HepG2 (cell line): ENCODE measurements around the gene S100A13. TPM values are rescaled to one million over a fixed set of nuclear protein-coding genes. Genes with fewer than 3 reads are reported as not detected.

Experiments used
- CREBL2 ChIP-seq: sonication (generic); formaldehyde crosslinking; IDR thresholded peaks from 2 replicates; pipeline ENCODE4 v1.8.1; 2023; ENCODE audit warnings: missing genetic modification reagents, mild to moderate bottlenecking, borderline replicate concordance
- HBP1 ChIP-seq: IDR thresholded peaks from 2 replicates; pipeline ENCODE4 v1.6.1; 2016; ENCODE audit warnings: low read depth, control low read depth
- HOXA9 ChIP-seq: sonication (generic); formaldehyde crosslinking; IDR thresholded peaks from 2 replicates; pipeline ENCODE4 v1.8.1; 2022; ENCODE audit warnings: missing genetic modification reagents, mild to moderate bottlenecking, moderate library complexity, borderline replicate concordance
- KDM2A ChIP-seq: sonication (generic); formaldehyde crosslinking; IDR thresholded peaks from 2 replicates; pipeline ENCODE4 v1.4.0; 2020; ENCODE audit warnings: low read depth, missing genetic modification reagents, borderline replicate concordance
- MED1 ChIP-seq: sonication (generic); formaldehyde crosslinking; IDR thresholded peaks from 2 replicates; pipeline ENCODE4 v1.4.0; 2020; ENCODE audit warnings: missing genetic modification reagents
- NR2F2 ChIP-seq: IDR thresholded peaks from 2 replicates; pipeline ENCODE4 v1.6.1; 2012; ENCODE audit warnings: low read depth, inconsistent platforms, borderline replicate concordance
- PAWR ChIP-seq: sonication (generic); formaldehyde crosslinking; IDR thresholded peaks from 2 replicates; pipeline ENCODE4 v1.4.0; 2020; ENCODE audit warnings: missing genetic modification reagents, mild to moderate bottlenecking, borderline replicate concordance
- RORA ChIP-seq: sonication (generic); formaldehyde crosslinking; IDR thresholded peaks from 2 replicates; pipeline ENCODE4 v1.5.0; 2020; ENCODE audit warnings: mild to moderate bottlenecking, missing genetic modification reagents, moderate library complexity
- SMAD1 ChIP-seq: sonication (generic); formaldehyde crosslinking; IDR thresholded peaks from 2 replicates; pipeline ENCODE4 v1.4.0; 2020; ENCODE audit warnings: missing genetic modification reagents, low read depth, mild to moderate bottlenecking, borderline replicate concordance
- ZMAT5 ChIP-seq: sonication (generic); formaldehyde crosslinking; IDR thresholded peaks from 2 replicates; pipeline ENCODE4 v1.5.0; 2020; ENCODE audit warnings: mild to moderate bottlenecking, low read depth, missing genetic modification reagents, borderline replicate concordance
- ZNF34 ChIP-seq: sonication (generic); formaldehyde crosslinking; IDR thresholded peaks from 2 replicates; pipeline ENCODE4 v1.4.0; 2020; ENCODE audit warnings: mild to moderate bottlenecking, missing genetic modification reagents, borderline replicate concordance
- ZNF414 ChIP-seq: sonication (generic); formaldehyde crosslinking; IDR thresholded peaks from 2 replicates; pipeline ENCODE4 v1.5.0; 2020; ENCODE audit warnings: missing genetic modification reagents
- ZNF441 ChIP-seq: sonication (generic); formaldehyde crosslinking; IDR thresholded peaks from 2 replicates; pipeline ENCODE4 v1.7.0; 2021; ENCODE audit warnings: missing genetic modification reagents, borderline replicate concordance
- ZNF597 ChIP-seq: sonication (generic); formaldehyde crosslinking; IDR thresholded peaks from 2 replicates; pipeline ENCODE4 v1.5.0; 2020; ENCODE audit warnings: missing genetic modification reagents
- ZNF644 ChIP-seq: IDR thresholded peaks from 2 replicates; pipeline ENCODE4 v1.6.1; 2016; ENCODE audit warnings: low read depth
- ZNF770 ChIP-seq: sonication (generic); formaldehyde crosslinking; IDR thresholded peaks from 2 replicates; pipeline ENCODE4 v1.5.0; 2020; ENCODE audit warnings: mild to moderate bottlenecking, missing genetic modification reagents
- ZNF841 ChIP-seq: sonication (generic); formaldehyde crosslinking; IDR thresholded peaks from 2 replicates; pipeline ENCODE4 v1.8.1; 2023; ENCODE audit warnings: missing genetic modification reagents, borderline replicate concordance
- polyA plus RNA-seq, 8 experiments: library from polyadenylated mRNA; depleted of rRNA in 3 of 8; stranded (reverse) in 7 of 8; unstranded in 1 of 8; fragments of >200 nt; fragmentation: Illumina TruSeq in 4 of 8; extraction: Trizol in 4 of 8; gene quantifications; 2 replicates each; pipeline versions ENCODE4 v1.2.1 to v1.2.3, GENCODE V29; 2011 to 2016; ENCODE audit warnings: low read depth in 4 of 8, missing spikeins in 1 of 8, mixed read lengths in 1 of 8; ENCODE audit not compliant: insufficient read depth in 1 of 8
- total RNA-seq, 5 experiments: library from RNA; depleted of rRNA; stranded (reverse); fragments of >200 nt; fragmentation: Illumina TruSeq; extraction: Trizol; gene quantifications; 2 replicates each; pipeline ENCODE4 v1.2.3, GENCODE V29; 2016; ENCODE audit warnings: low read depth in 1 of 5

Gene S100A13
- total and polyA plus RNA-seq, 2 of the 13 experiments (the other 11 are each of a cell fraction or from before 2014, with no cell fraction given) = 89.5 to 172 TPM

GRCh38 chr1:153633754-153634665, 6.7 kb upstream of the S100A13 start, which contains the start of gene CHTOP (continued):
- TF ChIP-seq ZNF597 (CRISPR knock-in tag) = no peak
- TF ChIP-seq ZNF841 (CRISPR knock-in tag) = no peak
- TF ChIP-seq RORA (CRISPR knock-in tag) = no peak
- no peak for TF ChIP-seq PAWR (CRISPR knock-in tag)
- TF ChIP-seq KDM2A = peak; percentile 92
- TF ChIP-seq HBP1 = no peak; the same call in 1 of the 2 replicates
- TF ChIP-seq ZNF414 = peak; percentile 95
- no peak for TF ChIP-seq HOXA9 (CRISPR knock-in tag)
- peak; percentile 66; the same call in 1 of the 2 replicates for TF ChIP-seq MED1 (CRISPR knock-in tag)
- peak; percentile 51 for TF ChIP-seq ZNF770 (CRISPR knock-in tag)
- TF ChIP-seq NR2F2 = no peak
- no peak for TF ChIP-seq ZNF34 (CRISPR knock-in tag)
- no peak for TF ChIP-seq SMAD1 (CRISPR knock-in tag)
- TF ChIP-seq ZNF644 = no peak
- no peak; the same call in 1 of the 2 replicates for TF ChIP-seq ZNF441 (CRISPR knock-in tag)
- TF ChIP-seq CREBL2 (CRISPR knock-in tag) = 0 out of 2 replicates have a peak, but pooled peaks have one; percentile 65
- TF ChIP-seq ZMAT5 (CRISPR knock-in tag) = no peak
